HEK293 (cell line): Measurements from ENCODE around the gene ZDHHC14.

Source experiments
- CTCF ChIA-PET: fragments of 350-600 bp; formaldehyde crosslinking; extraction: SDS; loops from one replicate; lab custom pipeline; 2021; ENCODE audit warnings: antibody characterized with exemption; lab: Yijun Ruan, JAX
- POLR2A ChIA-PET: fragments of 300-600 bp; formaldehyde crosslinking; extraction: SDS; loops from one replicate; lab custom pipeline; 2020; ENCODE audit warnings: antibody characterized with exemption, inconsistent platforms; lab: Yijun Ruan, JAX
- H3K27ac ChIP-seq: fragments of 200-500 bp; sonication (Bioruptor generic); 2 replicates; pipeline ENCODE4 v1.5.1; 2014; ENCODE audit warnings: low read depth, low read length, control low read depth, inconsistent platforms; ENCODE audit errors: extremely low read depth
- H3K36me3 ChIP-seq, 2 experiments: fragments of 200-500 bp in 1 of 2; sonication (Bioruptor generic) in 1 of 2; 1 replicate in 1 of 2; 2 replicates in 1 of 2; pipeline ENCODE4 v1.5.1; 2014 to 2017; ENCODE audit warnings: inconsistent platforms in 2 of 2, low read length in 2 of 2; ENCODE audit not compliant: control insufficient read depth in 2 of 2, insufficient read depth in 1 of 2
- H3K4me1 ChIP-seq: fragments of 200-500 bp; sonication (Bioruptor generic); 2 replicates; pipeline ENCODE4 v1.5.1; 2014; ENCODE audit warnings: mild to moderate bottlenecking, low read length, inconsistent platforms; ENCODE audit not compliant: control insufficient read depth, insufficient read depth
- H3K4me3 ChIP-seq: 2 replicates; pipeline ENCODE4 v1.5.1; 2011; ENCODE audit warnings: low read depth, mild to moderate bottlenecking, control low read depth, low read length, moderate library complexity
- H3K9me3 ChIP-seq: fragments of 200-500 bp; sonication (Bioruptor generic); 2 replicates; pipeline ENCODE4 v1.5.1; 2014; ENCODE audit warnings: low read depth, low read length, inconsistent platforms; ENCODE audit not compliant: control insufficient read depth, insufficient read depth
- SETDB1 ChIP-seq: IDR thresholded peaks from one replicate; pipeline ENCODE4 v1.6.1; 2017; ENCODE audit warnings: mild to moderate bottlenecking, low read length, moderate library complexity, mixed read lengths; ENCODE audit not compliant: insufficient read length
- SP7 ChIP-seq: fragments of 450-650 bp; formaldehyde crosslinking; IDR thresholded peaks from 2 replicates; pipeline ENCODE4 v1.5.1; 2016; ENCODE audit warnings: missing biosample characterization, missing genetic modification characterization
- YY2 ChIP-seq: fragments of 450-650 bp; formaldehyde crosslinking; IDR thresholded peaks from 2 replicates; pipeline ENCODE4 v1.5.1; 2016; ENCODE audit warnings: missing biosample characterization, missing genetic modification characterization
- ZFP3 ChIP-seq: fragments of 450-650 bp; formaldehyde crosslinking; IDR thresholded peaks from 2 replicates; pipeline ENCODE4 v1.5.1; 2016; ENCODE audit warnings: low read depth, missing biosample characterization, missing genetic modification characterization
- ZFP69B ChIP-seq: fragments of 450-650 bp; formaldehyde crosslinking; IDR thresholded peaks from 2 replicates; pipeline ENCODE4 v1.5.1; 2016; ENCODE audit warnings: missing biosample characterization, missing genetic modification characterization
- ZIC2 ChIP-seq: fragments of 450-650 bp; formaldehyde crosslinking; IDR thresholded peaks from 2 replicates; pipeline ENCODE4 v1.5.1; 2016; ENCODE audit warnings: missing biosample characterization, missing genetic modification characterization
- ZNF133 ChIP-seq: fragments of 450-650 bp; formaldehyde crosslinking; IDR thresholded peaks from 2 replicates; pipeline ENCODE4 v1.5.1; 2016; ENCODE audit warnings: missing biosample characterization, missing genetic modification characterization
- ZNF140 ChIP-seq: fragments of 450-650 bp; formaldehyde crosslinking; IDR thresholded peaks from 2 replicates; pipeline ENCODE4 v1.5.1; 2016; ENCODE audit warnings: missing biosample characterization, missing genetic modification characterization
- ZNF221 ChIP-seq: fragments of 450-650 bp; formaldehyde crosslinking; IDR thresholded peaks from 2 replicates; pipeline ENCODE4 v1.5.1; 2017; ENCODE audit warnings: missing biosample characterization, missing genetic modification characterization, borderline replicate concordance
- ZNF24 ChIP-seq: fragments of 450-650 bp; formaldehyde crosslinking; IDR thresholded peaks from 2 replicates; pipeline ENCODE4 v1.5.1; 2016; ENCODE audit warnings: missing biosample characterization, missing genetic modification characterization
- ZNF426 ChIP-seq: fragments of 450-650 bp; formaldehyde crosslinking; IDR thresholded peaks from 2 replicates; pipeline ENCODE4 v1.5.1; 2017; ENCODE audit warnings: missing biosample characterization, missing genetic modification characterization, mild to moderate bottlenecking, inconsistent platforms, moderate library complexity
- ZNF473 ChIP-seq: fragments of 450-650 bp; formaldehyde crosslinking; IDR thresholded peaks from 2 replicates; pipeline ENCODE4 v1.5.1; 2017; ENCODE audit warnings: missing biosample characterization, missing genetic modification characterization
- ZNF514 ChIP-seq: fragments of 450-650 bp; formaldehyde crosslinking; IDR thresholded peaks from 2 replicates; pipeline ENCODE4 v1.5.1; 2016; ENCODE audit warnings: missing biosample characterization, missing genetic modification characterization
- ZNF521 ChIP-seq: fragments of 450-650 bp; formaldehyde crosslinking; IDR thresholded peaks from 2 replicates; pipeline ENCODE4 v1.5.1; 2017; ENCODE audit warnings: missing biosample characterization, mild to moderate bottlenecking, missing genetic modification characterization
- ZNF558 ChIP-seq: fragments of 450-650 bp; formaldehyde crosslinking; IDR thresholded peaks from 2 replicates; pipeline ENCODE4 v1.5.1; 2016; ENCODE audit warnings: missing biosample characterization, missing genetic modification characterization
- ZNF585B ChIP-seq: fragments of 450-650 bp; formaldehyde crosslinking; IDR thresholded peaks from 2 replicates; pipeline ENCODE4 v1.5.1; 2016; ENCODE audit warnings: missing biosample characterization, missing genetic modification characterization
- TF ChIP-seq, protein P1 (sequence below): fragments of 450-650 bp; formaldehyde crosslinking; conservative IDR thresholded peaks from 2 replicates; pipeline ENCODE4 v1.5.1; 2016; ENCODE audit warnings: low read depth, missing biosample characterization, missing genetic modification characterization
- TF ChIP-seq, protein P2 (sequence below): fragments of 450-650 bp; formaldehyde crosslinking; IDR thresholded peaks from 2 replicates; pipeline ENCODE4 v1.5.1; 2016; ENCODE audit warnings: missing biosample characterization, missing genetic modification characterization, low read depth
- TF ChIP-seq, protein P3 (sequence below): fragments of 450-650 bp; formaldehyde crosslinking; IDR thresholded peaks from 2 replicates; pipeline ENCODE4 v1.5.1; 2017; ENCODE audit warnings: missing biosample characterization, missing genetic modification characterization
- TF ChIP-seq, protein P4 (sequence below): fragments of 450-650 bp; formaldehyde crosslinking; IDR thresholded peaks from 2 replicates; pipeline ENCODE4 v1.5.1; 2016; ENCODE audit warnings: missing biosample characterization, missing genetic modification characterization

Gene ZDHHC14

DNA sequence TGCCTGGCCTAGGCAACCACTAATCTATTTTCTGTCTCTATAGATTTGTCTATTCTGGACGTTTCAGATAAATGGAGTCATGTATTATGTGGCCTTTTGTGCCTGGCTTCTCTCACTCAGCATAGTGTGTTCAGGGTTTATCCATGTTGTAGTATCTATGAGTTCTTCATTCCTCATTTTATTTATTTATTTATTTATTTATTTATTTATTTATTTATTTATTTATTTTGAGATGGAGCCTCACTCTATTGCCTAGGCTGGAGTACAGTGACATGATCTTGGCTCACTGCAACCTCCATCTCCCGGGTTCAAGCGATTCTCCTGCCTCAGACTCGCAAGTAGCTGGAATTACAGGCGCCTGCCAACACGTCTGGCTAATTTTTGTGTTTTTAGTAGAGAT lies 86.3 kb downstream of the ZDHHC14 start (continued):
- TF ChIP-seq, protein P1, sequence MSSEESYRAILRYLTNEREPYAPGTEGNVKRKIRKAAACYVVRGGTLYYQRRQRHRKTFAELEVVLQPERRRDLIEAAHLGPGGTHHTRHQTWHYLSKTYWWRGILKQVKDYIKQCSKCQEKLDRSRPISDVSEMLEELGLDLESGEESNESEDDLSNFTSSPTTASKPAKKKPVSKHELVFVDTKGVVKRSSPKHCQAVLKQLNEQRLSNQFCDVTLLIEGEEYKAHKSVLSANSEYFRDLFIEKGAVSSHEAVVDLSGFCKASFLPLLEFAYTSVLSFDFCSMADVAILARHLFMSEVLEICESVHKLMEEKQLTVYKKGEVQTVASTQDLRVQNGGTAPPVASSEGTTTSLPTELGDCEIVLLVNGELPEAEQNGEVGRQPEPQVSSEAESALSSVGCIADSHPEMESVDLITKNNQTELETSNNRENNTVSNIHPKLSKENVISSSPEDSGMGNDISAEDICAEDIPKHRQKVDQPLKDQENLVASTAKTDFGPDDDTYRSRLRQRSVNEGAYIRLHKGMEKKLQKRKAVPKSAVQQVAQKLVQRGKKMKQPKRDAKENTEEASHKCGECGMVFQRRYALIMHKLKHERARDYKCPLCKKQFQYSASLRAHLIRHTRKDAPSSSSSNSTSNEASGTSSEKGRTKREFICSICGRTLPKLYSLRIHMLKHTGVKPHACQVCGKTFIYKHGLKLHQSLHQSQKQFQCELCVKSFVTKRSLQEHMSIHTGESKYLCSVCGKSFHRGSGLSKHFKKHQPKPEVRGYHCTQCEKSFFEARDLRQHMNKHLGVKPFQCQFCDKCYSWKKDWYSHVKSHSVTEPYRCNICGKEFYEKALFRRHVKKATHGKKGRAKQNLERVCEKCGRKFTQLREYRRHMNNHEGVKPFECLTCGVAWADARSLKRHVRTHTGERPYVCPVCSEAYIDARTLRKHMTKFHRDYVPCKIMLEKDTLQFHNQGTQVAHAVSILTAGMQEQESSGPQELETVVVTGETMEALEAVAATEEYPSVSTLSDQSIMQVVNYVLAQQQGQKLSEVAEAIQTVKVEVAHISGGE (tag by site-specific recombination) = peak; percentile 74
- TF ChIP-seq ZFP3 (peak; percentile 30; the same call in 1 of the 2 replicates), ZNF514 (peak; percentile 92; the same call in 1 of the 2 replicates)

DNA sequence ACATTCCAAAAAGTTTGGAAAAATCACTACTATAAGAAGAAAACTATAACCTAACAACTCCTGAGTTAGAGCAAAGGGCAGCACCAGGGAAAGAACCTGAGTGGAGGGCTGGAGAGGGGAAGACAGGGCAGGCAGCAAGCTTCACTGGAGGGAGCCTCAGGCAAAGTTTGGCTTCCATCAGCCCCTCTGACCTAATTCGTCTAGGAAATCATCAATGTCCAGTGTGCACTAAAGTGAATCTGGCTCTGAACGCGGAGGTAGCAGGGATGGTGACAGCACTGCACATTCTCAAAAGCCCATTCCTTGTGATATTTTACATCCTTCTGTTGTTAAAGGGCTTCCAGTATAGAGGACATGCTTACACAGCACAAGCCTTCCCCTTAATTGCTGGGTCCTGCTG lies 87.1 kb downstream of the ZDHHC14 start:
- H3K4me1 ChIP-seq = no peaks in the 10 kb centered on the region
- H3K27ac ChIP-seq = no peak overlapping the region
- H3K36me3 ChIP-seq = no peaks in the 10 kb centered on the region
- TF ChIP-seq, protein P2, sequence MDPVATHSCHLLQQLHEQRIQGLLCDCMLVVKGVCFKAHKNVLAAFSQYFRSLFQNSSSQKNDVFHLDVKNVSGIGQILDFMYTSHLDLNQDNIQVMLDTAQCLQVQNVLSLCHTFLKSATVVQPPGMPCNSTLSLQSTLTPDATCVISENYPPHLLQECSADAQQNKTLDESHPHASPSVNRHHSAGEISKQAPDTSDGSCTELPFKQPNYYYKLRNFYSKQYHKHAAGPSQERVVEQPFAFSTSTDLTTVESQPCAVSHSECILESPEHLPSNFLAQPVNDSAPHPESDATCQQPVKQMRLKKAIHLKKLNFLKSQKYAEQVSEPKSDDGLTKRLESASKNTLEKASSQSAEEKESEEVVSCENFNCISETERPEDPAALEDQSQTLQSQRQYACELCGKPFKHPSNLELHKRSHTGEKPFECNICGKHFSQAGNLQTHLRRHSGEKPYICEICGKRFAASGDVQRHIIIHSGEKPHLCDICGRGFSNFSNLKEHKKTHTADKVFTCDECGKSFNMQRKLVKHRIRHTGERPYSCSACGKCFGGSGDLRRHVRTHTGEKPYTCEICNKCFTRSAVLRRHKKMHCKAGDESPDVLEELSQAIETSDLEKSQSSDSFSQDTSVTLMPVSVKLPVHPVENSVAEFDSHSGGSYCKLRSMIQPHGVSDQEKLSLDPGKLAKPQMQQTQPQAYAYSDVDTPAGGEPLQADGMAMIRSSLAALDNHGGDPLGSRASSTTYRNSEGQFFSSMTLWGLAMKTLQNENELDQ (tag by site-specific recombination) = no peak
- no peak overlapping the region for H3K4me3 ChIP-seq
- ChIA-PET POLR2A (no interaction called here), CTCF (interaction anchor here (0.6 kb wide), 1 partner anchor 72 kb away, joined by 3 read pairs; no protein-coding TSS in a partner anchor)
- no peaks in the 10 kb centered on the region for H3K9me3 ChIP-seq

DNA sequence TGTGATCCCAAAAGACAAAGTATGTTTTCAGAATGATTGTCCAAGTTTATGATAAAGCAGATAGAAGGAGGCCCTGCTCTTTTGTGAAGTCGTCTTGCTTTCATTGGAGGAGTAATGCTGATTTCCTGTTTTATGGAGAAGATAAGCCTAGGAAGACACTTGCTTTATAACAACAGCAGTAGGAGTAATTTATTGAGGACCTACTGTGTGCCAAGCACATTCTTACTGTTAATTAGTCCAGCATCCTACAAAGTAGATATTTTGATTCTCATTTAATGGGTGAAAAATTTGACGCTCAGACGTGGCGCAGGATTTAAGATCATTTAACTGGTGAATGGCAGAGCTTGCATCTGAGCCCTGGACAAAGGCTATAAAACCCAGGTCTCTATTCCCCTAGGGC lies 87.6 kb downstream of the ZDHHC14 start:
- Histone ChIP-seq H3K9me3 (no peaks in the 10 kb centered on the region), H3K4me3 (no peak overlapping the region), H3K4me1 (no peaks in the 10 kb centered on the region), H3K27ac (no peak overlapping the region), H3K36me3 (no peaks in the 10 kb centered on the region)
- no peak for TF ChIP-seq YY2 (tag by site-specific recombination)
- no peak for TF ChIP-seq ZNF221 (tag by site-specific recombination)
- TF ChIP-seq ZNF133 (tag by site-specific recombination) = no peak
- TF ChIP-seq ZNF558 (tag by site-specific recombination) = no peak
- TF ChIP-seq ZNF24 (tag by site-specific recombination) = no peak
- TF ChIP-seq, protein P3, sequence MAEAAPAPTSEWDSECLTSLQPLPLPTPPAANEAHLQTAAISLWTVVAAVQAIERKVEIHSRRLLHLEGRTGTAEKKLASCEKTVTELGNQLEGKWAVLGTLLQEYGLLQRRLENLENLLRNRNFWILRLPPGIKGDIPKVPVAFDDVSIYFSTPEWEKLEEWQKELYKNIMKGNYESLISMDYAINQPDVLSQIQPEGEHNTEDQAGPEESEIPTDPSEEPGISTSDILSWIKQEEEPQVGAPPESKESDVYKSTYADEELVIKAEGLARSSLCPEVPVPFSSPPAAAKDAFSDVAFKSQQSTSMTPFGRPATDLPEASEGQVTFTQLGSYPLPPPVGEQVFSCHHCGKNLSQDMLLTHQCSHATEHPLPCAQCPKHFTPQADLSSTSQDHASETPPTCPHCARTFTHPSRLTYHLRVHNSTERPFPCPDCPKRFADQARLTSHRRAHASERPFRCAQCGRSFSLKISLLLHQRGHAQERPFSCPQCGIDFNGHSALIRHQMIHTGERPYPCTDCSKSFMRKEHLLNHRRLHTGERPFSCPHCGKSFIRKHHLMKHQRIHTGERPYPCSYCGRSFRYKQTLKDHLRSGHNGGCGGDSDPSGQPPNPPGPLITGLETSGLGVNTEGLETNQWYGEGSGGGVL (tag by site-specific recombination) = no peak
- no peak for TF ChIP-seq ZNF140 (tag by site-specific recombination)
- ChIA-PET POLR2A (interaction anchor here (0.6 kb wide), 1 partner anchor 222 kb away, joined by 5 read pairs; no protein-coding TSS in a partner anchor), CTCF (interaction anchor here (0.6 kb wide), 1 partner anchor 72 kb away, joined by 3 read pairs; no protein-coding TSS in a partner anchor)

DNA sequence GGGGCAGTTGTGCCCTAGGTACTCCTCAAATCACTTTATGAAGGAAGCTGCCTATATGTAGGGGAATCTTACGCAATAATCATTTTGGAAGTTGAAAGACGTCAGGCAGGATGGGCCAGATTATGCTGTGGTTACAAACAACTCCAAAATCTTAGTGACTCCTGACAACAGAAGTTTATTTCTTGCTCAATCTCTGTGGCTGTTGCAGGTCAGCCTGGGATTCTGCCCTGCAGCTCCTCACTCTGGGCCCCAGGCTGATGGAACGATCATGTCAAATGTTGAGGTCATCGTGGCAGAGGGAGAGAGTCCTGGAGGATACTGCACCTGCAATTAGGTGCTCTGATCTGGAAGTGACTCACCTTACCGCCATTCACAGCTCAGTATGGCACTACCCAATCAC lies 88.4 kb downstream of the ZDHHC14 start:
- Histone ChIP-seq H3K4me3 (no peak overlapping the region), H3K4me1 (no peaks in the 10 kb centered on the region), H3K27ac (no peak overlapping the region), H3K9me3 (no peaks in the 10 kb centered on the region), H3K36me3 (no peaks in the 10 kb centered on the region)
- ChIA-PET POLR2A (no interaction called here), CTCF (interaction anchor here (0.6 kb wide), 1 partner anchor 41 kb away, joined by 3 read pairs; no protein-coding TSS in a partner anchor)
- TF ChIP-seq ZNF585B (tag by site-specific recombination) (no peak), ZIC2 (tag by site-specific recombination) (no peak), ZFP69B (tag by site-specific recombination) (no peak), ZFP3 (no peak), SP7 (tag by site-specific recombination) (no peak), ZNF521 (tag by site-specific recombination) (no peak), ZNF473 (tag by site-specific recombination) (no peak), ZNF426 (tag by site-specific recombination) (no peak), SETDB1 (no peak)
- TF ChIP-seq, protein P4, sequence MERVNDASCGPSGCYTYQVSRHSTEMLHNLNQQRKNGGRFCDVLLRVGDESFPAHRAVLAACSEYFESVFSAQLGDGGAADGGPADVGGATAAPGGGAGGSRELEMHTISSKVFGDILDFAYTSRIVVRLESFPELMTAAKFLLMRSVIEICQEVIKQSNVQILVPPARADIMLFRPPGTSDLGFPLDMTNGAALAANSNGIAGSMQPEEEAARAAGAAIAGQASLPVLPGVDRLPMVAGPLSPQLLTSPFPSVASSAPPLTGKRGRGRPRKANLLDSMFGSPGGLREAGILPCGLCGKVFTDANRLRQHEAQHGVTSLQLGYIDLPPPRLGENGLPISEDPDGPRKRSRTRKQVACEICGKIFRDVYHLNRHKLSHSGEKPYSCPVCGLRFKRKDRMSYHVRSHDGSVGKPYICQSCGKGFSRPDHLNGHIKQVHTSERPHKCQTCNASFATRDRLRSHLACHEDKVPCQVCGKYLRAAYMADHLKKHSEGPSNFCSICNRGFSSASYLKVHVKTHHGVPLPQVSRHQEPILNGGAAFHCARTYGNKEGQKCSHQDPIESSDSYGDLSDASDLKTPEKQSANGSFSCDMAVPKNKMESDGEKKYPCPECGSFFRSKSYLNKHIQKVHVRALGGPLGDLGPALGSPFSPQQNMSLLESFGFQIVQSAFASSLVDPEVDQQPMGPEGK (tag by site-specific recombination) = no peak
